ENCODE data around the gene DOCK1.

Gene DOCK1

DNA sequence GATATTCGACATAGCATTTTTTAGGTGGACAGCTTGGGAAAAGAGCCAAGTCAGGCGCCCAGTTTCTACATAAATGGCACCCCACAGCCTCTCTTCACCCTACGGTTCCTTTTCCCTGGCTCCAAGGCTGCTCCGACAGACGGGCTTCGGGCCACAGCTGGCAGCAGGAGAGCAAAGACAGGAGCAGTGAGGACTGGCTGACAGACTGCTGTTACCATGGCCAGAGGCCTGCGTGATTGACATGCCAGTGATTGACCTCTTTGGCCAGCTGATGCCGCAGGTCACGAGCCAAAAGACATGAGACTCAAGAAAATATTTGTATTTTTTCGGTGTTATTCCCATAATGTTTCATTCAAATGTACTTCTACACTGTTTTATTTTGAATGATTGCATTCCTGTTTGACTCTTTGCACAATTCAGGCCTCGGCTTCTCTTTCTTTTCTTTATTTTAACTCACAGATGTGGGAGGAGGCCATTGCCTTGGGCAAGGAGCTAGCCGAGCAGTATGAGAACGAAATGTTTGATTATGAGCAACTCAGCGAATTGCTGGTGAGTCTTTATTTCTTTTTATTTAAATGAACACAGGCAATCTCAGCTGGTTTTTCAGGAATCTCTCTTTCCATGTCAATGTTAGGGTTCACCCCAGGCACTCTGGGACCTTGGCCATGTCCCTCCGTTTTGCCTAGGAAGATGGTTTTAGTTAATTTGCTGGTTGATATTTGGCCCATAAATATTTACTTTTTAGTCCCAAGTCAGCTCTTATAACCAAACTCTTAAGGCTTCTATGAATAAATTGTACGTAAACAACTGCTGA lies 497.6 kb downstream of the DOCK1 start:
- no peak for DNase-seq (ENCODE audit: low read depth)

DNA sequence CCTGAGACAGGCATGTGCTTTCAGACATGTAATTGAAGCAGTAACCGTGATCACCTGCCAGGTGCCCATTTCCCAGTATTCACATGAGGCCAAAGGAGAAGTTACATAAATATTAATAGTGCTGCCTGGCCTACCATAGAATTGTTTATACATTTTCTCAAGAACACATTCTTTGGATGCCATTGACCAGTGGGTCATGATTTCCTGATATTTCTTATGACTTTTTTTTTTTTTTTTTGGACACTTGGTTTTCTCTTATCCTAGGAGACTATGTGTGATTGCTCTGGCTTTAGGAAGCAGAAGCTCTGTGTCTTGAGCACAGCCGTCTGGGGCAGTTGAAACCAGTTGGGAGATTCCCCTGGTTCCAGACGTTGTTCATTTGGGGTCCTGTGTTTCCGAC lies 500.0 kb downstream of the DOCK1 start:
- DNase-seq (ENCODE audit: low read depth): no peak

DNA sequence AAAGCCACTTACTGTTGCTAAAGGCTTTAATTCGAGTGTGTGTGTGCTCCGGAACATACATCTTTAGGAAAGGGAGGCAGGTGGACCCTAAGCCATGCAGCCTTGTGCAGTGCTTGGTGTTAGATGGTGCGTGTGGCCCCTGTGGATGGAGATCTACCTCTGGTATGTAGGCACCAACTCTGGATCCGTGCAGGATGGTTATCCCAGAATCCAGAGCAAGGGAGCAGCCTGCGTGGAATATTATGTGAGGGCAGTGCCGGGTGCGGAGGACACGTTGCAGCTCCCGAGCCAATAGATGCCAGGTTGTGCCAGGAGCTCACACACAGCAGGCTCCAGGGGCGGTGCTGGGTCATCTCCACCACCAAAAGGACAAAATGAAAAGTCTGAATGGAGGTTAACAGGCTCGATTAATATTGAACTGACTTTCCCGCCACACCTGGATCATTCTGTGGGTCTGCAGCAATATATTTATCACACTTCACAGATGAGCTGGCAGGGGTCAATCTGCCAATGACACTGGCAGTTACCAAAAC lies 500.9 kb downstream of the DOCK1 start:
- no peak for DNase-seq (ENCODE audit: low read depth)

DNA sequence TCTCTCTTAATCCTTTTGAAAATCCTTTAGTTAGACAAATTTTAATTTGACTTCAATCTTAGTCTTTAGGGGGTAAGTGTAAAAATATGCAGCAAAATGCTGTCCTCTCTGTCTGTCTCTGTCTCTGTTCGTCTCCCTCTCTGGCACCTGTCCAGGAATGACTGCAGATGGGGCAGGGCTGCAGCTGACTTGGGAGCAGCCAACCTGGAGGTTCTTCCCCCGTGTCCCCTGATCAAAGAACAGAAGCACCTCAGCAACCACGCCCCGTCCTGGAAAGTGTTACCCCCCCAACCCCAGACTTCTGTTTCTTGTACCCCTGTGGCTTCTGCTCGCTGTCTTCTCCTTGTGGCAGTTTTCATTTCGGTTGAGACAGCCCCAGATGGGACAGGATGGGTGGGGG lies 502.3 kb downstream of the DOCK1 start:
- DNase-seq (ENCODE audit: low read depth): no peak

DNA sequence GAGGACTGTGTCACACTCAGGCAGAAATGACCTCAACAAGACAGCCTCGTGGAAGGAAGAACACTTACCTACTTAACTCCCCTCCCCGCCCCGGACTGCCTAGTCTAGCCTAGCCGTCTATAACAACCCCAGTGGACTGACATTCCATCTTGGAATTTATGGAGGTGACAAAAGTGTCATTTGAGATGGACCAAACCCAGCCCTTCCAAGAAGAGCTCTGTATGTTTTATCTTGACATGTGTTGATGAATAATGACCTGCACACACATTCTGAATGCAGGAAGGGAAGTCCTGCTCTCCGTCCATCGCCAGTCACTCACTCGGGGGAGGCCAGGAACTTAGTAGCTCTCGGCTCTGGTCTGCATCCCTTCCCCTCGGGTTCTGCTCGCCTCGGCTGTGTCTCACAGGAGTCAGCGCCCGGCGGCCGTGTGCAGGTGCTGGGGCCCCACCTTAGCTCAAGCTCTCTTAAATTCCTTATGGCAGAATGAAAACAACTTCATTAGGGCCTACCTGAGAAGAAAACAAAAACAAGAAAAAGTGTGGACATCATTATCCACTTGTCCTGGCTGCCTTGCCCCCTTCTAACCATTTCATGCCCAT lies 503.0 kb downstream of the DOCK1 start:
- no peak for DNase-seq (ENCODE audit: low read depth)

DNA sequence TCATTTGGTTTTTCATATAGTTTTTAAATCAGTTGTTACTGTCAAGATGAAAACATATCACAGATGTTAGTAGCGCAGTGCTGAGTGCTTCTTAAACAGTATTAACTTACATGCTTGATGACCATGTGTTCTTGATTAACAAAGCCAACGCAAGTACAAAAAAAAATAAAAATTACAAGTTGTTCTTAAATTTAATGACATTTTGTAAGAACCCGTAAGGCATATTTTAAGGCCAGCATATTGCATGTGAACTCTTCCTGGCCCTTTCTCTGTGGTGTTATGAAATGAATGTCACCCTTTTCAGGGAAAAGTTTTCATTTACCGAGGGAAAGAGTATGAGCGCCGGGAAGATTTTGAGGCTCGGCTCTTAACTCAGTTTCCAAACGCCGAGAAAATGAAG lies 503.5 kb downstream of the DOCK1 start:
- no peak for DNase-seq (ENCODE audit: low read depth)

DNA sequence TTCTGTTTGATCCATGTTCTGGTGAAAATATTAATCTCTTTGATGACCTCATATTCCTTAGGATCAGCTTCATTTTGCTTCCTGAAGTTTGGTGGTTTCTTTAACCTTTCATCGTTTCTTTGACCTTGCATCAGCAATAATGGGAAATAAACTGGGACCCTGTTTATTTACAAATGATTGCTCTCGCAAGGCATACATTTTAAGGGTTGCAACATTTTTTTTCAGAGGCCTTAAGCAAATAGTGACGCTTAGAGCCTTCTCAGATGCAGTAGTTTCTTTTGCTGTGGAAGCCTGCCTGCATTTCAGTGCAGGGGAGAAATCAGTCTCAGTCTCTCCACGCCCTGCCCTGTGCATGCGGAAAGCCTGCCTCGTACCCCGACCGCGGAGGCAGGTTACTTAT lies 504.8 kb downstream of the DOCK1 start:
- no peak for DNase-seq (ENCODE audit: low read depth)

DNA sequence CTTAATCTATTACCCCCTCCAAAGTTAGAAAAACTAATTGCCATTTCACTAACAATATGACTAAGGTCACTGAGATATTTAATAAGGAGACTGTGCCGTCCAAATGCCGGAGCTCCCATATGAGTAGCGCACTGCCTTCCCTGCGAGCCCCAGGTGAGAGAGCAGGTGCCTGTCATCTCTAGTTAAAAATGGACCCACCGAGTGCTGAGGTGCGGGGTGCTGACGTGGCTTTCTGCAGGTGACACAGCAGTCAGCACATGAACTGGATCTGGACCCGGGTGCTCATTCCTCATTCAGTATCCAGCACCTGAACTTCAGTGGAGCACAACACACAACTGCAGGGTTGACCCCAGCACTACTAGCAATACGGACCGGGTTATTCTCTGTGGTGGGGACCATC lies 505.8 kb downstream of the DOCK1 start:
- DNase-seq (ENCODE audit: low read depth): no peak

DNA sequence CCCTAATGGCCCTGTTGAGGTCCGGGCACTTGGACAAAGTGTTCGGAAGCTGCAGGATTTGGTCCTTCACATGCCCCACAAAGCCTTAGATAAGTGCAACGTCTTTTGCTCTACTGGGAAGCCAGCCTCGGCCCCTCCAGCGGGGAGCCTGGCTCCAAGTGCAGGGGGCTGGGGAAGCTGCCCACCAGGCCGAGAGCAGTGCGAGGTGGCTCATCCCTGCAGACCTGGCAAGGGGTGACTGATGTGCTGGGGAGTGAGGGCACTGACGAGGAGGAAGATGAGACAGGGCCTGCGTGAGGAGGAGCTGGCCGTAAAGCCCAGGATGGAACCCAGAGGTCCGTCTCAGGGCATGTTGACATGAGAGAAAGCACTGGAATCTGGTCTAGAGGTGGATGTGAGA lies 508.1 kb downstream of the DOCK1 start:
- DNase-seq (ENCODE audit: low read depth): no peak

DNA sequence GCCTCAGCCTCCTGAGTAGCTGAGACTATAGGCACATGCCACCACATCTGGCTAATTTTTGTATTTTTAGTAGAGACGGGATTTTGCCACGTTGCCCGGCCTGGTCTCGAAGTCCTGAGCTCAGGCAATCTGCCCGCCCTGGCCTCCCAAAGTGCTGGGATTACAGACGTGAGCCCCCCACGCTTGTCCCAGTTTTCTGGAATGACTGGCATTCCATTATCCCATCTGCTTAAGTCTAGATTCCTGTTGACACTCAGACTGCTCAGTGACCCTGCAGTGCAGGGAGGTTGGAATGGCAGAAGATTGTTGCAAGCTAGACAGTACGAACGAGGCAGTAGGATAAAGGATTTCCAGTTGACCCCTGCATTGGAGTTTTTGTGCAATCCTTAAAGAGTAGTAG lies 508.8 kb downstream of the DOCK1 start:
- DNase-seq (ENCODE audit: low read depth): no peak

DNA sequence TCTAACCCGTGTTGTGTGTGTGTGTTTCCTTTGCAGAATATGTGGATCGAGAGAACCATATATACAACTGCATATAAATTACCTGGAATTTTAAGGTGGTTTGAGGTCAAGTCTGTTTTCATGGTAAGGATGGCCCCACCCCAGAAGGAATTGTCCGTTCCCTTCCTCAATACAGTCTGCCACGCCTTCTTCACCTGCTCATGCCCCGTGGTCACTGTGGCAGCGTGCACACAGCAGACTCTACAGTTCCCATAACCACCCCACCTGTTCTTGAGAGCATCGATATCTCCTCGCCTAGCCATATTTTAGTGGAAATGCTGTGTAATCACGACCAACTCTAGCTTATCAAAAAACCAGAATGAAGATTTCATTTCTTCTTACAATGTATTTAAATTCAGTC lies 509.9 kb downstream of the DOCK1 start:
- no peak for DNase-seq (ENCODE audit: low read depth)

DNA sequence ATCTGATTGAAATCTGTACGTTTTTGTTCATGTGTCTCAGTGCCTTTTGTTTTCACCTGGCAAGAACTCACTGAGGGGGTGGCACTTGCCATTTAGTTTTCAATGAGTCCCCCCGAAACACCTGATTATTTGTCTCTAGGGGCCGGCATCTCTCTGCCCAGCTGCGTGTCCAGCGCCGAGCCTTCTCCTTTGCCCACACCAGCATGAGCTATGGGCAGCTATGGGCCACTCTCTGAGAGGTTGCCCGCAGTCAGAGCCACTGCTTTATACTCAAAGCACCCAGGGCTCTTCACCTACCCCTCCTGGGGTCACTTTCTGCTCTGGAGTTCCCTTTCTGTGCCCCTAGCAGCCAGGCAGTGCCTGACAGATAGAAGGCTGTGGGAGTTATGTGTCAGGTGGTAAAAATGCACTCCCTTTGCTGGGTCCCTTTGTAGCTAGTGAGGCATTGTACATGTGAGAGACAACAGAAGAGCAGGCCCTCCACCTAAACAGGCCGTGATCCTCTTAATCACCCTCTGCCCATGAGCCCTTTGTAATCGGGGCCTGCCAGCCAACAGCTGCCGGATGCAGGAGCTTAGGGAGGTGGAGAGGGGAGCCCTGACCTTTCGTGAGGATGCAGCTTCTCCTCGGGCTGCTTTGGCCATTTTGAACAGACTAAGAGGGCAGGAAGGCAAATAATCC lies 510.8 kb downstream of the DOCK1 start:
- DNase-seq (ENCODE audit: low read depth): no peak

DNA sequence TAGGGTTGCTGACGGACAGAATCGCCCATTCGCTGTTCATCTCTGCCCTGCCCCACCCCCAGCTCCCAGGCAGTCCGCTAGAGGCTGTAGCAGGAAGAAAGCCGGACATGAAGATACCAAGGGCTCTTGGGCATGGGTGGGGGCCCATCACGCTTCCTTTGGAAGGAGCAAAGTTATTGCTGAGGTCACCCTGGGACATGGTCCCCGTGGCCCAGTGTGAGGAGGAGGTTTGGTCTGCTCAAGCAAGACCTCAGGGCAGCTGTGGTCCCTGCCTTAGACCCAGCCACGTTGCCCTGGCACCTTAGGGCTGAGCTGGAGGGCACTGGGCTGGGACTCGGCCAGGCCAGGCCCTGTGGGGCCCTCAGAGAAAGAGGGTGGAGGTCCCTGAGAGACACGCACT lies 511.8 kb downstream of the DOCK1 start:
- DNase-seq (ENCODE audit: low read depth): no peak

DNA sequence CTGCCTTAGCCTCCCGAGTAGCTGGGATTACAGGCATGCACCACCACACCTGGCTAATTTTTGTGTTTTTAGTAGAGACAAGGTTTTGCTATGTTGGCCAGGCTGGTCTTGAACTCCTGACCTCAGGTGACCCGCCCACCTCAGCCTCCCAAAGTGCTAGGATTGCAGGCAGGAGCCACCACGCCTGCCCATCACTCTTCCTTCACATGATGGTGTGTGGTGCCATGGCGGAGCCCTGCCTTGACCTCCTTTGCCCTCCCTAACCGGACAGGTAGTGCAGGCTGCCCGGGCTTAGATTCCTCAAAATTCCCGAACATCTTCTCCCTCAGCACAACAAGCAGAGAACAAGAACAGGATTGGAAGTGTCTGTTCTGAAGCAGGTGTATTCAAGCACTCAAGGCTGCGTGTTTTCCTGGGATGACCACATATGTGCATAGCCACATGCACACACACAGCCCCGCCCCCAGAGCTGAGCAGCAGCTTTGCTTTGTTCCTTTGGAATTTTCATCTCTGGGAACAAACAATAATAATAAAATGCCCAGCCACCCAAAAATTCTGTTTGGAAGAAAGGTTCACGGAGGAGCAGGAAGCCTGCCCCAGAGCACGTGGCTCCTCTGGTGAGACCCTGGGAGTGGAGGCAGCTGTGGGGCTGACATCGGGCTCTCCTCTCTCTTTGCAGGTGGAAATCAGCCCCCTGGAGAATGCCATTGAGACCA lies 512.6 kb downstream of the DOCK1 start:
- DNase-seq (ENCODE audit: low read depth): no peak

DNA sequence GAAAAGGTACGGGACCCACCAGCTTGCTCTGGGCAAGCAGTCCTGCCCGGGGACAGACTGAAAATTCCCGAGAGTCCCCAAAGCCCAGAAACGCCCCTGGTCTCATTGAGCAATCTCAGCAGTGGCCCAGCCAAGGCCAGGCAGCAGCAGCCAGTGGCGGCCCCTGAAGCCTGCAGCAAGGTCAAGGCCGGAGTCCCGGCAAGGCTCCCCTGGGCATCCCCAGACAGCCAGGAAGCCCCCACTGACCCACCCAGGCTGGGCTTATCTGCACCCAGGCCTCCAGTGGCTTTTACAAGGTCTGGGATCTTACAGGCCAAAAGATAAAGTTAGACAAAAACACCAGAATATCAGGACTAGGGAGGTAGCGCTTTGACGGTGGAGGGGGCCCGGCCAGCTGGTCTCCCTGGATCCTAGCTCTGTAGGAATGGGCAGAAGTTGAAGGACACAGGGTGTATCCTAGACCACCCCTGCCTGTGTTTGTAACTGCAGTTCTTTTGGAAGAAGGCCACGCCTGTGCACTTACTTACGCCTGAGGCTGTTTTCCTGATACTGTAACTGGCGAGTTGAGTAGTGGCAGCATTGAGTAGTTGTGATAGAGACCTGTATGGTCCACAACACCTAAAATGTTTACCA lies 513.4 kb downstream of the DOCK1 start:
- DNase-seq (ENCODE audit: low read depth): no peak

DNA sequence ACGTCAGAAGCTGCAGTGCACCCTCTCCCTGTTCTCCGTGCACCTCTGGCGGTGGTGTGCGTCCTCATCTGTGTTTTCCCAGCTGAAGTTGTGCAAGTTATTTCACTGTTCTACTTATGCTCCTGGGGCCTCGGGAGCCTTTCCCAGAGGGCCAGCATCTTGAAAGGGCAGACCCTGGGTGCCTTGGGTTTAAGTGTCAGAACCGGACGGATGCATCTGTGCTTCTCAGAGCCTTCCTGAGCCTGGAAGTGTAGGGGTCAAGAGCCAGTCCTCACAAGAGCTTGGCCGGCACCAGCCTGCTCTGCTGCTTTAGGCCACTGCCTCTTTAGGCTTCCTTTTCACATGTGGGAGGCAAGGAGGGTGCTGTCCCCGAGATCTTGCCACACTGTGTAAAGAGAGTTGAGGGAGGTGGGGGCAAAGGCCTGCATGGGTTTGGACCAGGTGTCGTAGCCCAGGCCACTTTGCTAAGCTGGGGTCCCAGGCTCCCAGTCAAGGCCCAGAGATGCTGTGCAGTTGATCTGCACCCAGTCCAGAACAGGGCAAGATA lies 515.0 kb downstream of the DOCK1 start:
- DNase-seq (ENCODE audit: low read depth): no peak

DNA sequence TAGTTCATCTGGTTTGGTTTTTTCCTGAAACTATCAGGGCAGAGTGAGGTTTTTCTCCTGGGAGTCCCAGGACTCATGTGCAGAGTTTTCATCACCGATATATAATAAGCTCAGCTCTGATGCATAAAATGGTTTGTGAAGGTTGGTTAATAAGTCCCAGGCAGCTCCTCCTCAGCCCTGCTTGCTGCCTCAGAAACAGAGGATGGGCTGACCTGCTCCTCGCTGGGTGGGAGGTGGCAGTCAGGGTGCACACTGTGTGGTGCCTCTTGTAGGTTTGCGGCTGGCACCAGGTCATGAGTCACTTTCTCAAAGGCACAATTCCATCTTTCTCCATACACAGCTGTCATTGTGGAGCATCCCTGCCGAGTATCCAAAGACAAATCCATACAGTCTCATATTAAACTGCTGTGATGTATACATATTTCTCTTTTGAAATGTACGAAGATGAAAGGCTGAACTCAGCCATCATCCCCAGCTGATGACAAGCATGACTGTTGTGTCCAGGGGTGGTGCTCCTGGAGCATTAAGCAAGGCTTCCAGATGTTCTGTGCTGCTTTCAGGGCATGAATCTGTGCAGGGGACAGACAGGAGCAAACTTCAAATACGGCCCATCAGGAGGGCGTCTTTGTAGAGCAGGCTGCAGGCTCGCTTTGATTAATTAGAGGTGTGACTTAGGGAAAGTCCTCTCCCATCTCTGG lies 518.1 kb downstream of the DOCK1 start:
- no peak for DNase-seq (ENCODE audit: low read depth)

DNA sequence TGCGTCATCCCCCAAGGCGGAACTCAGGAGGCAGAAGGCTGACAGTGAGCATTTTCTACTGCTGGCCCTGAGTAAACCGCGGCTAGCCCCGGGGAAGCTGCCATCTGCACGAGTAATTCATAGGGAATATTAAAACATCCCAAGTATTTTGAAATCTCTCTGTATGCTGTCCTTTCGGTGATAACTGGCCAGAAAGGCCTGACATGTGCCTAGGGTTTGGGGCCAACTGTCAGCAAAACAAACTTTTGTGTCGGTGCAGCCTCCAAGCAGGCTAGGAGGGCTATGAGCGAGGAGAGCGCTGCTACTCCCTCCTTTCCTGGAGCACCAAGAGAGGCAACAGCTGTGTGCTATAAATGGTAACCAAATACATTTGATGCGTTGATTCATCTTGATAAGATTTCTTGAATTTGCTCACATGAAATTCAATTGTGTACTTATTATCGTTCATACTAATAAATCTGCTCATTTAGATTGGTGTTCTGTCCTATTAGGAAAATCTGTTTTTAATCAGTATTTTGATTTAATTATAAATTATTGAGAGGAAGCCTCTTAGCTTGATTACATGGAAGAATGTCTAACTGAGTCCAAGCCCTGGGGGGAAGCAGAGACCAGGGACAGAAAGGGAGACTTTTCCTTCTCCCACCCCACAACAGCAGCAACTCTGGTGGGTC lies 519.5 kb downstream of the DOCK1 start:
- DNase-seq (ENCODE audit: low read depth): no peak

DNA sequence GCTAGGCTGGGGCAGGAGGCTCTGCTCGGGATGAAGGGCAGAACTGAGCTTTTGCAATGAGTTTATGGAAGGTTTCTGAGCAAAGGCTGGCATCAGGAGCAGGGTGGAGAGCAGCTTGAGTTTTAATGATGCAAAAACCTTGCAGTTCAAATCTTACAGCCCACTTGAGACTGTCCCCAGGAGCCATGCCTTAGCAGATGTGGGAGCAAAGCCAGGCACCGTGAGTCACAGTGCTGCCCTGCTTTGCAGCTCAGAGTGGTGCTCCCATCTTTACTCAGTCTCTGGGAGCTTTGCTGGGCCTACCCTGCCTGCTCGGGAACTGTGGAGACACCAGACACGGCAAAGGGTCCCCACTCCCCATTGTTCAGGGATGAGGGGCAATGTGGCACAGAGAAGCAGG lies 521.5 kb downstream of the DOCK1 start:
- no peak for DNase-seq (ENCODE audit: low read depth)

DNA sequence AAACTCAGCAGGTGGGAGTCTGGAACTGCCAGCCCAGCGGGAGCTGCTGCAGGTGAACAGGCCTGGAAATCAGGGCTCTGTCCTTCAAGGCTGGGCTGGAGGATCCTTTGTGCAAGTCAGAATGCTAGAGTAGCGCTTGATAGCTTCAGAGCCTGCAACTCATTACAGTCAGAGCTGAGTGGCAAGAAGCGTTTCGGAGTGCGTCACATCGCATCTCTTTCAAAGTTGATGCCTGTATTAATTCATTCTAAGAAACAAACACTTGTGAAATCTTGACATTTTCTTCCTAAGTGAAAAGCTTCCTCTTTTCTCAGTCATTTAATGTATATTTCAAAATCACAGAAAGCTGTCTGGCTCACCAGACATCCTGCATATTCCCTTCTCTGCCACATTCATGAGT lies 522.7 kb downstream of the DOCK1 start:
- DNase-seq (ENCODE audit: low read depth): no peak

Data from HS-27A (cell line).